OCI-LY7 (cell line): ENCODE results near the gene TWIST2. TPM values are rescaled to one million over a fixed set of nuclear protein-coding genes. Genes with fewer than 3 reads are reported as not detected.
A peak's percentile ranks its signal among the peaks of the same experiment; 100 is the strongest.

ENCODE experiments used
- BruUV-seq: library from RNA; stranded (reverse); fragments of 400-500 nt; replicated peaks from 2 replicates; lab custom pipeline; 2021; lab: Mats Ljungman, UMichigan
- CTCF ChIA-PET: fragments of 300-600 bp; sonication (Branson Sonifier 250); formaldehyde crosslinking; loops from one replicate; lab custom pipeline; 2022; ENCODE audit warnings: antibody characterized with exemption; ENCODE audit not compliant: unreplicated experiment; lab: Charles Lee
- POLR2A ChIA-PET: fragments of 300-600 bp; sonication (Branson Sonifier 250); formaldehyde crosslinking; loops from one replicate; lab custom pipeline; 2022; ENCODE audit warnings: antibody characterized with exemption; lab: Charles Lee
- DNase-seq: peaks from one replicate; pipeline ENCODE4 v3.0.0-alpha.2; 2015; ENCODE audit warnings: low spot score
- H2AFZ ChIP-seq: fragments of 200-600 bp; sonication (generic), shearing (Covaris generic); 2 replicates; pipeline ENCODE4 v1.6.1; 2014; ENCODE audit warnings: mild to moderate bottlenecking, antibody characterized with exemption, low read length, moderate library complexity
- H3K27ac ChIP-seq: fragments of 200-600 bp; sonication (generic); 2 replicates; pipeline ENCODE4 v1.5.1; 2014; ENCODE audit warnings: mixed run types, low read depth, mild to moderate bottlenecking, moderate library complexity, low read length, inconsistent platforms; ENCODE audit not compliant: poor library complexity, severe bottlenecking
- H3K36me3 ChIP-seq: fragments of 200-600 bp; sonication (generic); 2 replicates; pipeline ENCODE4 v1.6.1; 2014; ENCODE audit warnings: mild to moderate bottlenecking, antibody characterized with exemption, low read length, moderate library complexity, mixed read lengths; ENCODE audit not compliant: insufficient read depth
- H3K4me1 ChIP-seq: fragments of 200-600 bp; sonication (generic); 2 replicates; pipeline ENCODE4 v1.5.1; 2014; ENCODE audit warnings: mild to moderate bottlenecking, low read length; ENCODE audit not compliant: insufficient read depth, poor library complexity, severe bottlenecking
- H3K4me2 ChIP-seq: fragments of 200-600 bp; sonication (generic); 2 replicates; pipeline ENCODE4 v1.6.1; 2014; ENCODE audit warnings: mild to moderate bottlenecking, low read length
- H3K4me3 ChIP-seq: fragments of 200-600 bp; sonication (generic); 2 replicates; pipeline ENCODE4 v1.5.1; 2014; ENCODE audit warnings: mild to moderate bottlenecking, low read depth, low read length; ENCODE audit not compliant: poor library complexity, severe bottlenecking
- H3K79me2 ChIP-seq: fragments of 200-600 bp; sonication (generic); 2 replicates; pipeline ENCODE4 v1.6.1; 2016; ENCODE audit warnings: low read depth, mild to moderate bottlenecking, low read length, moderate library complexity, mixed read lengths; ENCODE audit not compliant: insufficient read depth
- H3K9me2 ChIP-seq: fragments of 200-600 bp; sonication (generic); 2 replicates; pipeline ENCODE4 v1.6.1; 2016; ENCODE audit warnings: mild to moderate bottlenecking, low read length, mixed read lengths; ENCODE audit not compliant: insufficient read depth
- H3K9me3 ChIP-seq: fragments of 200-600 bp; sonication (generic); 2 replicates; pipeline ENCODE4 v1.6.1; 2014; ENCODE audit warnings: mild to moderate bottlenecking, mixed run types, low read length, mixed read lengths
- H4K20me1 ChIP-seq: fragments of 200-600 bp; sonication (generic); 2 replicates; pipeline ENCODE4 v1.6.1; 2014; ENCODE audit warnings: mild to moderate bottlenecking, antibody characterized with exemption, low read length, moderate library complexity, mixed read lengths; ENCODE audit not compliant: insufficient read depth
- EZH2phosphoT487 ChIP-seq: fragments of 200-600 bp; sonication (generic); IDR thresholded peaks from 2 replicates; pipeline ENCODE4 v1.6.1; 2018; ENCODE audit warnings: low read depth, borderline replicate concordance, mild to moderate bottlenecking, mixed run types, antibody characterized with exemption, low read length, moderate library complexity, mixed read lengths
- intact Hi-C: fragments of 100-400 bp; cut with micrococcal nuclease; formaldehyde crosslinking; loops from one replicate; pipeline ENCODE4 v1.10.0; 2022; ENCODE audit not compliant: unreplicated experiment
- total RNA-seq, 2 experiments: library from RNA; depleted of rRNA in 1 of 2; stranded (reverse); fragments of >200 nt in 1 of 2; shearing (Covaris generic) in 1 of 2; gene quantifications; 2 replicates each; pipeline ENCODE4 v1.2.3, GENCODE V29; 2014 to 2022
- TF ChIP-seq, protein P1 (sequence below): fragments of 200-600 bp; sonication (generic); conservative IDR thresholded peaks from 2 replicates; pipeline ENCODE4 v1.5.1; 2014; ENCODE audit warnings: mild to moderate bottlenecking, antibody characterized with exemption, low read length, moderate library complexity, mixed read lengths

TWIST2 gene
- total RNA-seq, 2 experiments from 2014 or later = not detected

- Histone ChIP-seq H2AFZ (no peak overlapping the region), H3K4me3 (no peak overlapping the region), H3K9me3 (no peaks in the 10 kb centered on the region), H3K4me2 (no peak overlapping the region), H4K20me1 (no peaks in the 10 kb centered on the region), H3K4me1 (peaks cover 5% of the 10 kb centered on the region), H3K36me3 (no peaks in the 10 kb centered on the region), H3K27ac (no peak overlapping the region), H3K79me2 (no peaks in the 10 kb centered on the region), H3K9me2 (no peaks in the 10 kb centered on the region)
- no TSS peak for BruUV-seq
- TF ChIP-seq EZH2phosphoT487 = no peak
- TF ChIP-seq, protein P1, sequence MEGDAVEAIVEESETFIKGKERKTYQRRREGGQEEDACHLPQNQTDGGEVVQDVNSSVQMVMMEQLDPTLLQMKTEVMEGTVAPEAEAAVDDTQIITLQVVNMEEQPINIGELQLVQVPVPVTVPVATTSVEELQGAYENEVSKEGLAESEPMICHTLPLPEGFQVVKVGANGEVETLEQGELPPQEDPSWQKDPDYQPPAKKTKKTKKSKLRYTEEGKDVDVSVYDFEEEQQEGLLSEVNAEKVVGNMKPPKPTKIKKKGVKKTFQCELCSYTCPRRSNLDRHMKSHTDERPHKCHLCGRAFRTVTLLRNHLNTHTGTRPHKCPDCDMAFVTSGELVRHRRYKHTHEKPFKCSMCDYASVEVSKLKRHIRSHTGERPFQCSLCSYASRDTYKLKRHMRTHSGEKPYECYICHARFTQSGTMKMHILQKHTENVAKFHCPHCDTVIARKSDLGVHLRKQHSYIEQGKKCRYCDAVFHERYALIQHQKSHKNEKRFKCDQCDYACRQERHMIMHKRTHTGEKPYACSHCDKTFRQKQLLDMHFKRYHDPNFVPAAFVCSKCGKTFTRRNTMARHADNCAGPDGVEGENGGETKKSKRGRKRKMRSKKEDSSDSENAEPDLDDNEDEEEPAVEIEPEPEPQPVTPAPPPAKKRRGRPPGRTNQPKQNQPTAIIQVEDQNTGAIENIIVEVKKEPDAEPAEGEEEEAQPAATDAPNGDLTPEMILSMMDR = no peak
- ChIA-PET POLR2A (no interaction called here), CTCF (no interaction called here)
- no peak for DNase-seq
- intact Hi-C loops = no loop called here
Measured at GRCh38 chr2:238943338-238944067, 95.6 kb downstream of the TWIST2 start.

DNA sequence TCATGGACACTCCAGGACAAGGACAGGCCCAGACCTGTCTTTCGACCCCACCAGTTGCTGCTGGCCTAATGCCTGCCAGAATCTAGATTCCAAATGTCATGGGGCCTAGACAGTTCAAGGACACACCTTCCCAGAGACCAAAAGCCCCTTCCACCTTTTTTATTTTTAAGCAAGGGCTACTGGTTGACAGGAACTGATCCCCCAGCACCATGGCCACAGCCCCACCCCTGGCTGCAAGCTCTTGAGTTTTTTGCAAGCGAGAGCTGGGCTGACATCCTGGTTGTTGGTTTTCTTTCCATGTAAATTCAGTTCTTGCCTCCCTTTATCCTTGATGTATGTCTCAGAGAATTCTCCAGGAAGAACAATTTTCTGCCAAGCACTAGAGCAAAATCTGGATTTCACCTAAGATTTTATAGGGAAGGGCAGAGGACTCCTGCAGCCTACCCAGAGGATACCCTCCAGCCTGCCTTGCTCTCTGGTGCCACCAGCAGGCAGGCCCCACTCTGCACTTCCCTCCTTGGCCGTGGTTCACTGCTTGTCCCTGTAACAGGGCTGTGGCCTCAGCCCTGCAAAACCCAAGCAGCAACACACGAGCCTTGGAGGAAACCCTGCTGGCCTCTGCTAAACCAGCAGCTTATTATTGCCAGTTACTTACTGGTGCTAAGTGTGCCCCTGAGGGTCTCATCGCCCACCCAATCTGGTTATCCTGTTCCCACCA, 97.7 kb downstream of the TWIST2 start:
- no peak overlapping the region for H3K27ac ChIP-seq
- no peaks in the 10 kb centered on the region for H3K79me2 ChIP-seq
- H2AFZ ChIP-seq = no peak overlapping the region
- no peak overlapping the region for H3K4me2 ChIP-seq
- H3K4me1 ChIP-seq = peaks cover 5% of the 10 kb centered on the region
- POLR2A ChIA-PET = no interaction called here
- DNase-seq = no peak
- H3K36me3 ChIP-seq = no peaks in the 10 kb centered on the region
- H3K4me3 ChIP-seq = no peak overlapping the region
- BruUV-seq = no TSS peak
- no peaks in the 10 kb centered on the region for H3K9me3 ChIP-seq
- CTCF ChIA-PET = no interaction called here
- H3K9me2 ChIP-seq = no peaks in the 10 kb centered on the region
- no peak for TF ChIP-seq EZH2phosphoT487
- TF ChIP-seq, protein P1 = peak; percentile 55
- no peaks in the 10 kb centered on the region for H4K20me1 ChIP-seq
- intact Hi-C loops = no loop called here
